Activated naive CD4-positive, alpha-beta T cell treated with anti-CD3 and anti-CD28 coated beads, Interleukin-2, amount 10 ng/mL, durations not matched to agents 7 days and 5 days (primary cell): Measurements from ENCODE around the gene HIF3A.

ENCODE experiments used
- CTCF ChIA-PET: fragments of 350-600 bp; sonication (Branson Sonifier 250); formaldehyde crosslinking; loops from one replicate; lab custom pipeline; 2021; ENCODE audit warnings: antibody characterized with exemption; lab: Charles Lee
- DNase-seq: peaks from one replicate; pipeline ENCODE4 v3.0.0-alpha.2; 2020
- H3K27ac Mint-ChIP-seq: one replicate; pipeline ENCODE4 v1.8.0; 2021; ENCODE audit warnings: mild to moderate bottlenecking, moderate library complexity, mixed read lengths
- H3K27me3 Mint-ChIP-seq: one replicate; pipeline ENCODE4 v1.8.0; 2021; ENCODE audit warnings: mild to moderate bottlenecking, mixed read lengths
- H3K36me3 Mint-ChIP-seq: one replicate; pipeline ENCODE4 v1.8.0; 2021; ENCODE audit warnings: mixed read lengths
- H3K4me1 Mint-ChIP-seq: one replicate; pipeline ENCODE4 v1.8.0; 2021; ENCODE audit warnings: mixed read lengths
- H3K4me3 Mint-ChIP-seq: one replicate; pipeline ENCODE4 v1.8.0; 2021; ENCODE audit warnings: mild to moderate bottlenecking, moderate library complexity, mixed read lengths
- H3K9me3 Mint-ChIP-seq: one replicate; pipeline ENCODE4 v1.8.0; 2021; ENCODE audit warnings: mixed read lengths

The HIF3A gene

GRCh38 chr19:46279177-46279576 is 17.7 kb upstream of the HIF3A start:
- Mint-ChIP-seq H3K4me3 (no peak overlapping the region), H3K9me3 (no peaks in the 10 kb centered on the region), H3K4me1 (no peaks in the 10 kb centered on the region), H3K27me3 (peaks cover 28% of the 10 kb centered on the region), H3K36me3 (no peaks in the 10 kb centered on the region), H3K27ac (no peak overlapping the region)
- CTCF ChIA-PET = interaction anchor here (2.1 to 3.8 kb wide), 3 partner anchors 15 to 209 kb away, joined by 10 to 24 read pairs (median 13); no protein-coding TSS in a partner anchor
- no peak for DNase-seq

- H3K4me3 Mint-ChIP-seq = no peak overlapping the region
- H3K27ac Mint-ChIP-seq = no peak overlapping the region
- no peaks in the 10 kb centered on the region for H3K36me3 Mint-ChIP-seq
- H3K4me1 Mint-ChIP-seq = no peaks in the 10 kb centered on the region
- H3K9me3 Mint-ChIP-seq = no peaks in the 10 kb centered on the region
- no peak for DNase-seq
- peaks cover 7% of the 10 kb centered on the region for H3K27me3 Mint-ChIP-seq
- CTCF ChIA-PET = no interaction called here
Observed at GRCh38 chr19:46283771-46284170, 13.1 kb upstream of the HIF3A start.

GRCh38 chr19:46284635-46285034 is 12.2 kb upstream of the HIF3A start:
- H3K27ac Mint-ChIP-seq = no peak overlapping the region
- no peaks in the 10 kb centered on the region for H3K27me3 Mint-ChIP-seq
- no peak overlapping the region for H3K4me3 Mint-ChIP-seq

GRCh38 chr19:46287585-46287984 is 9.3 kb upstream of the HIF3A start:
- peaks cover 9% of the 10 kb centered on the region for H3K4me1 Mint-ChIP-seq
- CTCF ChIA-PET = no interaction called here
- H3K27ac Mint-ChIP-seq = no peak overlapping the region
- peaks cover 12% of the 10 kb centered on the region for H3K9me3 Mint-ChIP-seq
- H3K27me3 Mint-ChIP-seq = no peaks in the 10 kb centered on the region
- DNase-seq = no peak
- H3K4me3 Mint-ChIP-seq = no peak overlapping the region
- no peaks in the 10 kb centered on the region for H3K36me3 Mint-ChIP-seq

More at GRCh38 chr19:46284635-46285034, 12.2 kb upstream of the HIF3A start:
- no peak for DNase-seq
- Mint-ChIP-seq H3K4me1 (peaks cover 7% of the 10 kb centered on the region), H3K36me3 (no peaks in the 10 kb centered on the region), H3K9me3 (peaks cover 6% of the 10 kb centered on the region)
- CTCF ChIA-PET = no interaction called here

- H3K27ac Mint-ChIP-seq = no peak overlapping the region
- no peaks in the 10 kb centered on the region for H3K36me3 Mint-ChIP-seq
- peaks cover 12% of the 10 kb centered on the region for H3K9me3 Mint-ChIP-seq
- H3K27me3 Mint-ChIP-seq = peaks cover under 1% of the 10 kb centered on the region
- CTCF ChIA-PET = interaction anchor here (1.6 kb wide), 1 partner anchor 8 kb away, joined by 8 read pairs; no protein-coding TSS in a partner anchor
- DNase-seq = no peak
- H3K4me3 Mint-ChIP-seq = no peak overlapping the region
- H3K4me1 Mint-ChIP-seq = peaks cover 9% of the 10 kb centered on the region
Observed at GRCh38 chr19:46288896-46289588, 7.8 kb upstream of the HIF3A start.

GRCh38 chr19:46289724-46290619 is 6.9 kb upstream of the HIF3A start:
- Mint-ChIP-seq H3K4me1 (peaks cover 9% of the 10 kb centered on the region), H3K27me3 (peaks cover 4% of the 10 kb centered on the region), H3K9me3 (peaks cover 12% of the 10 kb centered on the region), H3K27ac (no peak overlapping the region), H3K36me3 (no peaks in the 10 kb centered on the region), H3K4me3 (no peak overlapping the region)
- DNase-seq = no peak
- CTCF ChIA-PET = interaction anchor here (1.6 kb wide), 1 partner anchor 9 kb away, joined by 8 read pairs; no protein-coding TSS in a partner anchor

GRCh38 chr19:46291829-46292228 is 5.0 kb upstream of the HIF3A start:
- CTCF ChIA-PET = no interaction called here
- H3K4me3 Mint-ChIP-seq = no peak overlapping the region

GRCh38 chr19:46294494-46294893 is 2.3 kb upstream of the HIF3A start:
- CTCF ChIA-PET = no interaction called here
- Mint-ChIP-seq H3K36me3 (no peaks in the 10 kb centered on the region), H3K9me3 (peaks cover 7% of the 10 kb centered on the region), H3K4me3 (no peak overlapping the region), H3K4me1 (peaks cover 3% of the 10 kb centered on the region), H3K27me3 (peaks cover 49% of the 10 kb centered on the region), H3K27ac (no peak overlapping the region)
- DNase-seq = no peak

More at GRCh38 chr19:46291829-46292228, 5.0 kb upstream of the HIF3A start:
- Mint-ChIP-seq H3K27me3 (peaks cover 23% of the 10 kb centered on the region), H3K9me3 (peaks cover 12% of the 10 kb centered on the region), H3K36me3 (no peaks in the 10 kb centered on the region), H3K4me1 (peaks cover 9% of the 10 kb centered on the region), H3K27ac (no peak overlapping the region)
- DNase-seq = no peak

GRCh38 chr19:46295401-46296201 is 1.2 kb upstream of the HIF3A start:
- Mint-ChIP-seq H3K27me3 (peaks cover 55% of the 10 kb centered on the region), H3K4me3 (no peak overlapping the region), H3K27ac (no peak overlapping the region), H3K9me3 (no peaks in the 10 kb centered on the region), H3K4me1 (no peaks in the 10 kb centered on the region), H3K36me3 (no peaks in the 10 kb centered on the region)
- CTCF ChIA-PET = no interaction called here
- DNase-seq = no peak

GRCh38 chr19:46296202-46296480 is 701 bp upstream of the HIF3A start:
- H3K4me1 Mint-ChIP-seq = no peaks in the 10 kb centered on the region
- H3K4me3 Mint-ChIP-seq = no peak overlapping the region
- H3K9me3 Mint-ChIP-seq = no peaks in the 10 kb centered on the region

GRCh38 chr19:46297700-46298478 is 1.0 kb downstream of the HIF3A start:
- no peaks in the 10 kb centered on the region for H3K9me3 Mint-ChIP-seq
- no peaks in the 10 kb centered on the region for H3K4me1 Mint-ChIP-seq
- DNase-seq = no peak
- no peak overlapping the region for H3K27ac Mint-ChIP-seq
- H3K4me3 Mint-ChIP-seq = no peak overlapping the region
- peaks cover 62% of the 10 kb centered on the region for H3K27me3 Mint-ChIP-seq
- CTCF ChIA-PET = interaction anchor here (1.2 kb wide), 1 partner anchor 248 kb away, joined by 3 read pairs; no protein-coding TSS in a partner anchor
- no peaks in the 10 kb centered on the region for H3K36me3 Mint-ChIP-seq

More at GRCh38 chr19:46296202-46296480, 701 bp upstream of the HIF3A start:
- DNase-seq = no peak
- Mint-ChIP-seq H3K27me3 (peaks cover 60% of the 10 kb centered on the region), H3K36me3 (no peaks in the 10 kb centered on the region), H3K27ac (no peak overlapping the region)
- CTCF ChIA-PET = no interaction called here

- no peaks in the 10 kb centered on the region for H3K36me3 Mint-ChIP-seq
- DNase-seq = no peak
- CTCF ChIA-PET = interaction anchor here (1.2 kb wide), 1 partner anchor 249 kb away, joined by 3 read pairs; no protein-coding TSS in a partner anchor
- H3K9me3 Mint-ChIP-seq = no peaks in the 10 kb centered on the region
- H3K27ac Mint-ChIP-seq = no peak overlapping the region
- H3K4me3 Mint-ChIP-seq = no peak overlapping the region
- H3K4me1 Mint-ChIP-seq = no peaks in the 10 kb centered on the region
- peaks cover 62% of the 10 kb centered on the region for H3K27me3 Mint-ChIP-seq
Observed at GRCh38 chr19:46298479-46299003, 1.7 kb downstream of the HIF3A start.

GRCh38 chr19:46299004-46299509 is 2.2 kb downstream of the HIF3A start:
- Mint-ChIP-seq H3K4me1 (no peaks in the 10 kb centered on the region), H3K27me3 (peaks cover 62% of the 10 kb centered on the region), H3K27ac (no peak overlapping the region), H3K9me3 (no peaks in the 10 kb centered on the region), H3K4me3 (no peak overlapping the region), H3K36me3 (no peaks in the 10 kb centered on the region)
- CTCF ChIA-PET = interaction anchor here (1.2 kb wide), 1 partner anchor 250 kb away, joined by 3 read pairs; no protein-coding TSS in a partner anchor
- DNase-seq = no peak
